Omental fat pad (tissue), 4 donors: ENCODE results near the gene ATXN10. TPM values are rescaled to one million over a fixed set of nuclear protein-coding genes. Genes with fewer than 3 reads are reported as not detected.

Experiments
- ATAC-seq: fragments of 150-250 bp; one replicate; pipeline ENCODE4 v1.9.1; 2016; ENCODE audit warnings: mild to moderate bottlenecking, moderate library complexity; ENCODE audit not compliant: low FRiP score
- DNase-seq: peaks from one replicate; pipeline ENCODE4 v3.0.0-alpha.2; 2019; ENCODE audit warnings: low spot score
- total RNA-seq, 4 donors: library from RNA; depleted of rRNA; stranded (reverse); fragments of >200 nt; gene quantifications; one replicate each; pipeline ENCODE4 v1.1.0, GENCODE V29; 2016
- TF ChIP-seq, protein P1 (sequence below), 3 donors: fragments of 450-650 bp; IDR thresholded peaks; one replicate each; pipeline ENCODE4 v1.5.1; 2016 to 2017; ENCODE audit warnings: antibody characterized with exemption in 3 of 3, mild to moderate bottlenecking in 3 of 3, moderate library complexity in 2 of 3

Gene ATXN10
- total RNA-seq, 4 donors from 2014 or later = 80.9 to 127 (median 103) TPM

- TF ChIP-seq, protein P1, sequence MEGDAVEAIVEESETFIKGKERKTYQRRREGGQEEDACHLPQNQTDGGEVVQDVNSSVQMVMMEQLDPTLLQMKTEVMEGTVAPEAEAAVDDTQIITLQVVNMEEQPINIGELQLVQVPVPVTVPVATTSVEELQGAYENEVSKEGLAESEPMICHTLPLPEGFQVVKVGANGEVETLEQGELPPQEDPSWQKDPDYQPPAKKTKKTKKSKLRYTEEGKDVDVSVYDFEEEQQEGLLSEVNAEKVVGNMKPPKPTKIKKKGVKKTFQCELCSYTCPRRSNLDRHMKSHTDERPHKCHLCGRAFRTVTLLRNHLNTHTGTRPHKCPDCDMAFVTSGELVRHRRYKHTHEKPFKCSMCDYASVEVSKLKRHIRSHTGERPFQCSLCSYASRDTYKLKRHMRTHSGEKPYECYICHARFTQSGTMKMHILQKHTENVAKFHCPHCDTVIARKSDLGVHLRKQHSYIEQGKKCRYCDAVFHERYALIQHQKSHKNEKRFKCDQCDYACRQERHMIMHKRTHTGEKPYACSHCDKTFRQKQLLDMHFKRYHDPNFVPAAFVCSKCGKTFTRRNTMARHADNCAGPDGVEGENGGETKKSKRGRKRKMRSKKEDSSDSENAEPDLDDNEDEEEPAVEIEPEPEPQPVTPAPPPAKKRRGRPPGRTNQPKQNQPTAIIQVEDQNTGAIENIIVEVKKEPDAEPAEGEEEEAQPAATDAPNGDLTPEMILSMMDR (IDR thresholded peaks at IDR 0.05) = no peak
- DNase-seq = no peak
- ATAC-seq = no peak
Observed at GRCh38 chr22:45885171-45885840, 213.7 kb downstream of the ATXN10 start.

DNA sequence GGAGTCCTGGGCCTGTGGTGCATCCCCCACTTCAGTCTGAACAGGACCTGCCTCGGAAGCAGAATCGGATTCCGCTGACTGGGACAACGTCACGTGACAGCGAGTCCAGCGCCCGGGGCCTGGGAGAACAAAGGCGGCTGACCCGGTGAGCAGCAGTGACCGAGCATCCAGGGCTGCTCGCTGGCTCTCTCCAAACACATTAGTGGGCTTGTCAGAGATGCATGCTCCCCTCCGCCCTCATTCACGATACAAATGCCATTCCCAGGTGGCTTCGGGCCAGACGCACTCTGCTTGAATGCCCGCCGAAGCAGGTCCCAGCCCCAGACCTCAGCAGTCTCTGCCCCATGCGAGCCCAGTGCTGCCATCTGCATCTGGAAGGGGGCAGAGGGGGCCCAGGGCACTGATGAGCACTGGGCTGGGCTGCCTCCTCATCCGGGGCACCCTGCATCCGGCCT lies 214.3 kb downstream of the ATXN10 start:
- DNase-seq = no peak
- TF ChIP-seq, protein P1 (IDR thresholded peaks at IDR 0.05) = no peak
- no peak for ATAC-seq

- TF ChIP-seq, protein P1 (IDR thresholded peaks at IDR 0.05) = no peak
- DNase-seq (no peak), ATAC-seq (no peak)
Observed at GRCh38 chr22:45886540-45886939, 214.9 kb downstream of the ATXN10 start.

- DNase-seq = no peak
Observed at GRCh38 chr22:45887202-45888131, 215.8 kb downstream of the ATXN10 start.

GRCh38 chr22:45888221-45889092 lies 216.8 kb downstream of the ATXN10 start:
- DNase-seq (no peak), ATAC-seq (no peak)
- TF ChIP-seq, protein P1 (IDR thresholded peaks at IDR 0.05) = no peak

More at GRCh38 chr22:45887202-45888131, 215.8 kb downstream of the ATXN10 start:
- TF ChIP-seq, protein P1 (IDR thresholded peaks at IDR 0.05) = no peak
- ATAC-seq = no peak

DNA sequence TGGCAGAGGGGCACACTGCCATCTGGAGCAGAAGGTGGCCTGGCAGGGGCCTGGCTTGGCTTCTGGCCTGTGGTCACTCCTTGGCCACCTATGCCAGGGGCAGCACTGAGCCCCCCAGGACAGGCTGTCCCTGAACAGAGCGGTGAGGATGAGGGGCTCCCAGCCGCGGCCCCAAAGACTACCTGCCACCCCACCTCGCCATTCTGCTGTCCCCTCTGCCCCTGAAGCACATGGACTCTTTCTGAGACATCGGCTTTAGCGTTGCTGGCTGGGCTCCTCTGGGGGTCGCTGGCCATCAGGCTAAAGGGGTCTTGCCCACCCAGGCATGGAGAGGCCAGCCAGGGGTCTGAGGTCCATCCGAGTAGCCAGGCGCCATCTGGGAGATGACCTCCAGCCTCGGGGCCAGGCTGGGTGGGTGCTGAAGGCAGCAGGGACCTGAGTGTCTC lies 217.5 kb downstream of the ATXN10 start:
- DNase-seq (no peak), ATAC-seq (no peak)
- TF ChIP-seq, protein P1 (IDR thresholded peaks at IDR 0.05) = no peak
